ENCODE data around the gene RGS17.
A peak's percentile ranks its signal among the peaks of the same experiment; 100 is the strongest.

RGS17 gene

DNA sequence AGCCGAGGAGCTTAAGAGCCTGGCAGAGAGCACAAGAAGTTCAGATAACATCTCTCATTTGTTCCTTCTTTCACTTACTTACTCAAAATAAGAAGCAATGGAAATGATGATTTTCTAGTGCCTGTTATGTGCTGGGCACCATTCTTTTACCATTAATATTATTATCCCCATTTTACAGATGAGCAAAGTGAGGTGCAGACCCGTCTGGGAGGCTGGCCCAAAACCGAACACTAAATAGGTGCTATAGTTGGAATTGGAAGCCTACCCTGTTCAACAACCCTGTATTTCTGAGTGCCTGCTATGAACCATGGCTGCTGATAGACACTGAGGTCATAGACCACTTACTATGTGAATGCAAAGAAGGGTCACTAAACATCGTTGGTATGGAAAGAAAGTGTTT is 103.6 kb downstream of the RGS17 start:
- Histone ChIP-seq H3K79me2 (ENCODE audit: insufficient read depth, low read length) (no peaks in the 10 kb centered on the region), H3K36me3 (ENCODE audit: insufficient read depth, low read length) (no peaks in the 10 kb centered on the region), H3K9ac (ENCODE audit: low read depth, low read length, poor library complexity, severe bottlenecking) (no peak overlapping the region), H3K27me3 (ENCODE audit: insufficient read depth, low read length, poor library complexity, severe bottlenecking) (no peaks in the 10 kb centered on the region), H3K9me2 (replicated peaks; ENCODE audit: low read depth, low read length) (no peaks in the 10 kb centered on the region), H4K20me1 (ENCODE audit: insufficient read depth, low read length, poor library complexity, severe bottlenecking) (no peaks in the 10 kb centered on the region), H3F3A (ENCODE audit: low read depth) (no peaks in the 10 kb centered on the region), H3K4me1 (ENCODE audit: insufficient read depth, low read length, poor library complexity, severe bottlenecking) (no peaks in the 10 kb centered on the region), H3K9me3 (ENCODE audit: insufficient read depth, low read depth, low read length) (no peaks in the 10 kb centered on the region), H3K4me2 (ENCODE audit: low read depth, low read length, poor library complexity, severe bottlenecking) (no peak overlapping the region), H3K4me3 (ENCODE audit: low read length, poor library complexity, severe bottlenecking) (no peak overlapping the region), H2AFZ (ENCODE audit: low read length) (no peak overlapping the region)
- TF ChIP-seq EZH2phosphoT487 (IDR thresholded peaks at IDR 0.05; ENCODE audit: borderline replicate concordance): no peak
- TF ChIP-seq CTCF (conservative IDR thresholded peaks at IDR 0.05; ENCODE audit: low read length): no peak

DNA sequence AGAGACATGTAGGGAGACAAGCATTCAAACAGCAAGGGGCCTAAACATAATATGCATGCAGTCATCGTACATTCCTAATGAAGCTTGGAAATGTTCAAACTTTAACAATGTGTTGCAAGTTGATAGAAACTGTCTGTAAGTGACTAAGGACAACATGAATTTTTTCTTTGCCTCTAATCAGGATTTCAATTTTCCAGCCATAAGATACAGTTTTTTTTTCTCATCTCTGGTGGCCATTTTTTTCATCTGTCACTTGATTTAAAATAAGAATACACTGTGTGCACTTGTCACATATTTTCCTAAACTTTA is 106.4 kb downstream of the RGS17 start:
- H3K4me2 ChIP-seq (ENCODE audit: low read depth, low read length, poor library complexity, severe bottlenecking): no peak overlapping the region

DNA sequence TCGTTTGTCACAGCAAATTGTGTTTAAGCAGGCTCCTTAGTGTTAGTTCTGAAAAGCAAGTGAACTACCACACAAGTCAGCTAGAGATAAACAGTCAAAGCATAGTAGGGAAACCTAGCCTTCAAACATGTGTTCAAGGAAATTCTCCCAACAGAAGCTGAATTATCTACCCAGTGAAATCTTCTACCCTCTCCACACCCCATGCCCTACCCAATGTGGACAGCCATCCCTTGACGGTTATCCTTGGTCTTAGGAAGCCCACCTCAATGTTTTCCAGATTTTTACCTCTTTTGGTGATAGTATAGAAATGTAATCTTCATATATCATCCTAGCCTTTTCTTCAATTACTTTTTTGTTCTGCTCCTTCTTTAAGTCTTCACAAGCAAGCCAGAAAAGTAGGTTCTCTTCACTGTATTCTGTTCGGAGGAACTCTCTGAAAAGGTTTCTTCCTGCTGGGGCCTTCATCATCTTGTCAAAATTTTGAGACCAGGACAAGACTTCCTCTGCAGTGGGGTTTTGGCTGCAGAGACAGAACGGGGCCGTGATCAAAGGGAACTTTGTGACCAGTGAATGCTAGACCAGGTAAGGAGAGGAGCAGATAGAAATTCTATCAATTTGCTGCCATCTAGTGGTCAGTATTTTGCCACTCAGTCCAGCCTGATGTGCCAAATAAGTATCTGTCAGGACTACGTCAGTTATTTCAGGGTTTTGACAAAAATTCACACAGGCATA is 106.9 kb downstream of the RGS17 start:
- TF ChIP-seq EZH2phosphoT487 (IDR thresholded peaks at IDR 0.05; ENCODE audit: borderline replicate concordance) (no peak), CTCF (conservative IDR thresholded peaks at IDR 0.05; ENCODE audit: low read length) (peak; percentile 87)
- peak overlapping the region; percentile 43 for H3K4me2 ChIP-seq (ENCODE audit: low read depth, low read length, poor library complexity, severe bottlenecking)
- no peaks in the 10 kb centered on the region for H3K9me2 ChIP-seq (replicated peaks; ENCODE audit: low read depth, low read length)
- H3K9ac ChIP-seq (ENCODE audit: low read depth, low read length, poor library complexity, severe bottlenecking): no peak overlapping the region
- H3K36me3 ChIP-seq (ENCODE audit: insufficient read depth, low read length): no peaks in the 10 kb centered on the region
- no peaks in the 10 kb centered on the region for H3K27me3 ChIP-seq (ENCODE audit: insufficient read depth, low read length, poor library complexity, severe bottlenecking)
- no peak overlapping the region for H3K4me3 ChIP-seq (ENCODE audit: low read length, poor library complexity, severe bottlenecking)
- H4K20me1 ChIP-seq (ENCODE audit: insufficient read depth, low read length, poor library complexity, severe bottlenecking): no peaks in the 10 kb centered on the region
- H3K4me1 ChIP-seq (ENCODE audit: insufficient read depth, low read length, poor library complexity, severe bottlenecking): no peaks in the 10 kb centered on the region
- no peaks in the 10 kb centered on the region for H3K79me2 ChIP-seq (ENCODE audit: insufficient read depth, low read length)
- no peaks in the 10 kb centered on the region for H3F3A ChIP-seq (ENCODE audit: low read depth)
- no peaks in the 10 kb centered on the region; the same call in 1 of the 2 replicates for H3K9me3 ChIP-seq (ENCODE audit: insufficient read depth, low read depth, low read length)
- peak overlapping the region; percentile 69 for H2AFZ ChIP-seq (ENCODE audit: low read length)

More for the DNA sequence above, 106.4 kb downstream of the RGS17 start:
- peak overlapping the region; percentile 69; the same call in 1 of the 2 replicates for H2AFZ ChIP-seq (ENCODE audit: low read length)
- no peaks in the 10 kb centered on the region for H3F3A ChIP-seq (ENCODE audit: low read depth)
- no peak overlapping the region for H3K9ac ChIP-seq (ENCODE audit: low read depth, low read length, poor library complexity, severe bottlenecking)
- no peaks in the 10 kb centered on the region for H4K20me1 ChIP-seq (ENCODE audit: insufficient read depth, low read length, poor library complexity, severe bottlenecking)
- no peaks in the 10 kb centered on the region for H3K79me2 ChIP-seq (ENCODE audit: insufficient read depth, low read length)
- no peaks in the 10 kb centered on the region for H3K9me2 ChIP-seq (replicated peaks; ENCODE audit: low read depth, low read length)
- H3K27me3 ChIP-seq (ENCODE audit: insufficient read depth, low read length, poor library complexity, severe bottlenecking): no peaks in the 10 kb centered on the region
- TF ChIP-seq CTCF (conservative IDR thresholded peaks at IDR 0.05; ENCODE audit: low read length) (no peak), EZH2phosphoT487 (IDR thresholded peaks at IDR 0.05; ENCODE audit: borderline replicate concordance) (no peak)
- H3K4me3 ChIP-seq (ENCODE audit: low read length, poor library complexity, severe bottlenecking): no peak overlapping the region
- no peaks in the 10 kb centered on the region for H3K36me3 ChIP-seq (ENCODE audit: insufficient read depth, low read length)
- no peaks in the 10 kb centered on the region for H3K4me1 ChIP-seq (ENCODE audit: insufficient read depth, low read length, poor library complexity, severe bottlenecking)
- no peaks in the 10 kb centered on the region for H3K9me3 ChIP-seq (ENCODE audit: insufficient read depth, low read depth, low read length)
